Gastrocnemius medialis (tissue), 4 donors: ENCODE results near the gene SFXN3. TPM values are rescaled to one million over a fixed set of nuclear protein-coding genes. Genes with fewer than 3 reads are reported as not detected.

ENCODE experiments used
- ATAC-seq, 2 donors: fragments of 150-250 bp; one replicate each; pipeline ENCODE4 v1.9.1; 2016
- DNase-seq, 2 donors: peaks; one replicate each; pipeline ENCODE4 v3.0.0-alpha.2; 2019
- H3K27ac ChIP-seq, 4 donors: fragments of 200-600 bp; sonication (generic); 1 replicate in 1 of 4; 2 replicates in 3 of 4; pipeline ENCODE4 v1.5.1; 2016 to 2018; ENCODE audit warnings: mild to moderate bottlenecking in 2 of 4, moderate library complexity in 1 of 4
- H3K27me3 ChIP-seq, 3 donors: fragments of 200-600 bp; sonication (generic) in 2 of 3; 1 replicate in 1 of 3; 2 replicates in 2 of 3; pipeline versions ENCODE4 v1.5.1 to v1.6.0; 2016 to 2019; ENCODE audit warnings: mild to moderate bottlenecking in 1 of 3, moderate library complexity in 1 of 3
- H3K36me3 ChIP-seq, 2 donors: fragments of 200-600 bp; sonication (generic) in 1 of 2; one replicate each; pipeline ENCODE4 v1.5.1; 2017 to 2018
- H3K4me1 ChIP-seq, 2 donors: fragments of 200-600 bp; sonication (generic) in 1 of 2; one replicate each; pipeline ENCODE4 v1.5.1; 2016 to 2017; ENCODE audit warnings: mild to moderate bottlenecking in 2 of 2
- H3K4me3 ChIP-seq, 4 donors: fragments of 200-600 bp; sonication (generic) in 3 of 4; 1 replicate in 1 of 4; 2 replicates in 3 of 4; pipeline ENCODE4 v1.5.1; 2016 to 2019; ENCODE audit warnings: mild to moderate bottlenecking in 2 of 4
- H3K9me3 ChIP-seq, 3 donors: fragments of 200-600 bp; sonication (generic) in 2 of 3; 1 replicate in 1 of 3; 2 replicates in 2 of 3; pipeline ENCODE4 v1.5.1; 2016 to 2019
- CTCF ChIP-seq, 5 experiments: fragments of 450-650 bp in 3 of 5; fragments of 200-600 bp in 2 of 5; sonication (generic) in 2 of 5; IDR thresholded peaks in 4 of 5; conservative IDR thresholded peaks in 1 of 5; 1 replicate in 4 of 5; 2 replicates in 1 of 5; pipeline ENCODE4 v1.5.1; 2016 to 2019; ENCODE audit warnings: antibody characterized with exemption in 5 of 5, mild to moderate bottlenecking in 3 of 5, moderate library complexity in 3 of 5
- POLR2A ChIP-seq, 2 donors: fragments of 450-650 bp; IDR thresholded peaks; one replicate each; pipeline ENCODE4 v1.6.1; 2017; ENCODE audit warnings: antibody characterized with exemption in 2 of 2, mild to moderate bottlenecking in 2 of 2, moderate library complexity in 2 of 2
- in situ Hi-C, 4 donors: fragments of 200-750 bp; cut with MboI; loops; one replicate each; pipeline versions ENCODE4 v1.15.0 to v1.8.0; 2017; ENCODE audit warnings: low sequenced_read_pairs in 4 of 4
- intact Hi-C: fragments of 100-400 bp; cut with DNase I; formaldehyde crosslinking; loops from one replicate; pipeline ENCODE4 v1.15.1; 2023; ENCODE audit warnings: low total_unique reads
- total RNA-seq, 4 donors: library from RNA; depleted of rRNA; stranded (reverse); fragments of >200 nt; gene quantifications; one replicate each; pipeline versions ENCODE4 v1.1.0 to v1.2.3, GENCODE V29; 2016

SFXN3 gene
- total RNA-seq, result 1 to 10 TPM; 4.2 to 9.5 (median 7.0) TPM

- peak; percentile 93 to 94 for DNase-seq
- intact Hi-C loops, result loop anchor here (5.0 kb wide), 1 partner anchor 36 kb away; no protein-coding TSS in a partner anchor
- no peaks in the 10 kb centered on the region for H3K9me3 ChIP-seq
- H3K4me3 ChIP-seq, result peak within 1 kb of the TSS; percentile 52 to 92 (median 81)
- H3K4me1 ChIP-seq, result peaks cover 7 to 16% of the 10 kb centered on the region in 2 donors
- peak; percentile 86 to 91 for ATAC-seq
- no peaks in the 10 kb centered on the region for H3K27me3 ChIP-seq
- H3K27ac ChIP-seq, result peak within 1 kb of the TSS; percentile 84 to 91 (median 88)
- in situ Hi-C loops, result no loop called here
- peaks cover 0 to 4% of the 10 kb centered on the region in 2 donors for H3K36me3 ChIP-seq
- no peak for TF ChIP-seq CTCF (IDR thresholded peaks at IDR 0.05 in 4 of 5, conservative IDR thresholded peaks at IDR 0.05 in 1 of 5)
- peak; percentile 48 to 66 for TF ChIP-seq POLR2A (IDR thresholded peaks at IDR 0.05)
These were observed at the start of gene SFXN3, which contains the start of gene PDZD7 for GRCh38 chr10:101031128-101031795. TSS of gene SFXN3 (plus strand) at chr10:101031234. CDS start at chr10:101034695, 3,461 bp downstream. TSS of gene PDZD7 (minus strand) at chr10:101031129. CDS start at chr10:101030219, 910 bp downstream.

GRCh38 chr10:100982916-100983830, 47.9 kb upstream of the SFXN3 start:
- intact Hi-C loops (no loop called here), in situ Hi-C loops (no loop called here)
- Histone ChIP-seq H3K4me3 (no peak overlapping the region), H3K27ac (no peak overlapping the region), H3K4me1 (peaks cover 19 to 23% of the 10 kb centered on the region in 2 donors), H3K27me3 (no peaks in the 10 kb centered on the region), H3K36me3 (peaks cover 0 to 34% of the 10 kb centered on the region in 2 donors), H3K9me3 (no peaks in the 10 kb centered on the region)
- TF ChIP-seq POLR2A (IDR thresholded peaks at IDR 0.05), result no peak
- no peak for ATAC-seq
- peak in 1 of 2 donors; percentile 6 for DNase-seq

GRCh38 chr10:100983868-100984671, 47.0 kb upstream of the SFXN3 start:
- ATAC-seq (no peak), DNase-seq (peak in 1 of 2 donors; percentile 2)
- Histone ChIP-seq H3K27me3 (no peaks in the 10 kb centered on the region), H3K4me3 (no peak overlapping the region), H3K9me3 (no peaks in the 10 kb centered on the region), H3K27ac (no peak overlapping the region), H3K4me1 (peaks cover 26 to 29% of the 10 kb centered on the region in 2 donors), H3K36me3 (peaks cover 0 to 38% of the 10 kb centered on the region in 2 donors)
- TF ChIP-seq CTCF (IDR thresholded peaks at IDR 0.05 in 4 of 5, conservative IDR thresholded peaks at IDR 0.05 in 1 of 5), result no peak
- no peak for TF ChIP-seq POLR2A (IDR thresholded peaks at IDR 0.05)
- in situ Hi-C loops (no loop called here), intact Hi-C loops (no loop called here)

GRCh38 chr10:100984672-100985177, 46.3 kb upstream of the SFXN3 start:
- in situ Hi-C loops (no loop called here), intact Hi-C loops (no loop called here)
- peaks cover 29 to 31% of the 10 kb centered on the region in 2 donors for H3K4me1 ChIP-seq
- no peak overlapping the region for H3K4me3 ChIP-seq
- ATAC-seq (no peak), DNase-seq (peak in 1 of 2 donors; percentile 8)
- peaks cover 0 to 41% of the 10 kb centered on the region in 2 donors for H3K36me3 ChIP-seq
- TF ChIP-seq POLR2A (IDR thresholded peaks at IDR 0.05) (no peak), CTCF (IDR thresholded peaks at IDR 0.05 in 4 of 5, conservative IDR thresholded peaks at IDR 0.05 in 1 of 5) (no peak)
- H3K9me3 ChIP-seq, result no peaks in the 10 kb centered on the region
- H3K27me3 ChIP-seq, result no peaks in the 10 kb centered on the region
- no peak overlapping the region for H3K27ac ChIP-seq
